AG09319 (cell line): Measurements from ENCODE around the gene PPP2CA.
"Not testable (repeated sequence)": the region's sequence is repeated elsewhere in the genome, so short reads cannot be mapped to it uniquely, and the experiment has no call there.

ENCODE experiments used
- DNase-seq: peaks from one replicate; pipeline ENCODE4 v3.0.0-alpha.2; 2010; ENCODE audit warnings: low read depth; ENCODE audit errors: extremely low read depth
- TF ChIP-seq, protein P1 (sequence below): IDR thresholded peaks from 2 replicates; pipeline ENCODE4 v1.5.1; 2011; ENCODE audit warnings: low read depth, mild to moderate bottlenecking, inconsistent platforms, low read length, moderate library complexity

The PPP2CA gene

DNA sequence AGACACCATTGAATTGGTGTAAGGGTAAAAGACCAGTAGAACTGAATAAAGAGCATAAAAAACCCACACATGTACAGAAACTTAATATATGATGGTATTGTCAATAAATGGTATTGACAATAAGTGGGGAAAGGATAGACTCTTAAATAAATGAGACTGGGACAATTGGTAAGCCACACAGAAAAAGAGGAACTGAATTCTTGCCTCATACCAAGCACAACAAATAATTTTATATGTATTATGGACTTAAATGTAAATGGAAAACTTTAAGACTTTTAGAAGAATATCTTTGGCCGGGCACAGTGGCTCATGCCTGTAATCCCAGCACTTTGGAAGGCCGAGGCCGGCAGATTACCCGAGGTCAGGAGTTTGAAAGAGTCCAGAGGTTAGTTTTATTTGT lies 37.9 kb upstream of the PPP2CA start:
- no peak for DNase-seq
- TF ChIP-seq, protein P1, sequence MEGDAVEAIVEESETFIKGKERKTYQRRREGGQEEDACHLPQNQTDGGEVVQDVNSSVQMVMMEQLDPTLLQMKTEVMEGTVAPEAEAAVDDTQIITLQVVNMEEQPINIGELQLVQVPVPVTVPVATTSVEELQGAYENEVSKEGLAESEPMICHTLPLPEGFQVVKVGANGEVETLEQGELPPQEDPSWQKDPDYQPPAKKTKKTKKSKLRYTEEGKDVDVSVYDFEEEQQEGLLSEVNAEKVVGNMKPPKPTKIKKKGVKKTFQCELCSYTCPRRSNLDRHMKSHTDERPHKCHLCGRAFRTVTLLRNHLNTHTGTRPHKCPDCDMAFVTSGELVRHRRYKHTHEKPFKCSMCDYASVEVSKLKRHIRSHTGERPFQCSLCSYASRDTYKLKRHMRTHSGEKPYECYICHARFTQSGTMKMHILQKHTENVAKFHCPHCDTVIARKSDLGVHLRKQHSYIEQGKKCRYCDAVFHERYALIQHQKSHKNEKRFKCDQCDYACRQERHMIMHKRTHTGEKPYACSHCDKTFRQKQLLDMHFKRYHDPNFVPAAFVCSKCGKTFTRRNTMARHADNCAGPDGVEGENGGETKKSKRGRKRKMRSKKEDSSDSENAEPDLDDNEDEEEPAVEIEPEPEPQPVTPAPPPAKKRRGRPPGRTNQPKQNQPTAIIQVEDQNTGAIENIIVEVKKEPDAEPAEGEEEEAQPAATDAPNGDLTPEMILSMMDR: no peak

DNA sequence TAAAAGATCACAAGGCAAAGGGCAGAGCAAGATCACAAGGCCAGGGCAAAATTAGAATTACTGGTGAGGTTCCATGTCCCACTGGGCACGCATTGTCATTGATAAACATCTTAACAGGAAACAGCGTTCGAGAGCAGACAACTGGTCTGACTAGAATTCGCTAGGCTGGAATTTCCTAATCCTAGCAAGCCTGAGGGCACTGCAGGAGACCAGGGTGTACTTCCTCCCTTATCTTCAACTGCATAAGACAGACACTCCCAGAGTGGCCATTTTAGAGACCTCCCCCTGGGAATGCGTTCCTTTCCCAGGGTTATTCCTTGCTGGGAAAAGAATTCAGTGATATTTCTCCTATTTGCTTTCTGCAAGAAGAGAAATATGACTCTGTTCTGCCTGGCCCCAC lies 36.8 kb upstream of the PPP2CA start:
- not testable (repeated sequence) for DNase-seq

DNA sequence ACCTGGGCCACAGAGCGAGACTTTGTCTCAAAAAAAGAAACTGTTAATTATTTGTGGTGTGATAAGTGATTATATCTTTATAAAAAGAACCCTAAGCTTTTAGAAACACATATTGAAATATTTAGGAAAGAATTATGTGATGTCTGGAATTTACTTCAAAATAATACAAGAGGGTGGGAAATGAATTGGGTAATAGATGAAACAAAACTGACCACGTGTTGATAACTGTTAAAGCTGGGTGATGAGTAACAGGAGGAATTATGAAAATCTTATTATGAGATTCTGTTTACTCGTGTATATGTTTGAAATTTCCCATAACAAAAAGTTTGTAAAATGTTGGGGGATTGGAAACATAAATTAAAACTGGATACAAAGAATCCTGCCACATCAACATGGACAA lies 33.0 kb upstream of the PPP2CA start:
- TF ChIP-seq, protein P1: no peak
- no peak for DNase-seq

DNA sequence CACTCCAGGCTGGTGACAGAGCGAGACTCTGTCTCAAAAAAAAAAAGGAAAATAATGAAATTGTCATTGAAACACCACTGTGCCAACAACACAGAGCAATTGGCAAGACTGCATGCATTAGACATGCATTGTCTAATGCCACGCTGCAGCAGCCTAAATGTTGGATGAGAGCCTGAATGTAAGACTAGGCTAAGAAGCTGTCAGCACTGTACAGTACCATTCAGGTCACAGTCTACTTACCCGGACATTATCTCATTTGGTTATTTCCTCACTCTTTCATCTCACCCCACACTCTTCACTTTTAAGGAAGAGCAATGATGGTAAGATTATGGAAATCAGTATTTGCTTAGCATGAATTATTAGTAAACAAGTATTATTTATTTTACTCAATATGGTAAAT lies 31.3 kb upstream of the PPP2CA start:
- TF ChIP-seq, protein P1: no peak
- no peak for DNase-seq

DNA sequence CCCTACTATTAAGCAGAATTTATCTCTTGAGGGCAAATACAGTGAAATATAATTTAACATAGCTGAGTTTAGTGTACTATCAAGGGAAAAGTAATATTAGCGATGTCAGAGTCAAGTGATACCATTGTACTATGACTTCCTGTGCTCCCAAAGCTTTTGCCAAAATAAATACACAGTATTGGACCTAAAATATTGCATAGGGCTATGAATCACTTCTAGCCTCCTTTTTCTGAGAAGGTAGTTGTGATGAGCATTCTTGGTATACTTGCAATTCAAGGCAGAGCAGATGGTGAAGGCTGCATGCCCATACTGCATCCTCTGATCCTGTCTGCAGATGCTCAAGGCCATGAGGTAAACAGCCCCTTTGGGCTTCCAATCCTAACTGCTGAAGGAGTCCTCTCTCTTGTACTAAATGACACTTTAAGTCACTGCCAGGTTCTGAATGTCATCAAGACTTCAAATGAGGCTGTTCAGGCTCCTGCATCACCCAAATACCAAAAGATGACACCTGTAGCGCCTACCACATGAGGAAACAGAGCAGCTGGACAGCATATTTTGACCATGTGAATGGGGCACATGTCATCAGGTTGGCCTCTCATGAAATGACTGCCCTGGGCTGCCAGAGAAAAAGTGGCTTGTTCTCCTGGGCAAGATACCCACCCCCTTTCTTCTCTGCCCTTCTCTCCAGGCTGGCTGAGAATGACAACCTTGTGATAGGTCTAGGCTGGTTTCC lies 29.7 kb upstream of the PPP2CA start:
- TF ChIP-seq, protein P1: no peak
- no peak for DNase-seq

DNA sequence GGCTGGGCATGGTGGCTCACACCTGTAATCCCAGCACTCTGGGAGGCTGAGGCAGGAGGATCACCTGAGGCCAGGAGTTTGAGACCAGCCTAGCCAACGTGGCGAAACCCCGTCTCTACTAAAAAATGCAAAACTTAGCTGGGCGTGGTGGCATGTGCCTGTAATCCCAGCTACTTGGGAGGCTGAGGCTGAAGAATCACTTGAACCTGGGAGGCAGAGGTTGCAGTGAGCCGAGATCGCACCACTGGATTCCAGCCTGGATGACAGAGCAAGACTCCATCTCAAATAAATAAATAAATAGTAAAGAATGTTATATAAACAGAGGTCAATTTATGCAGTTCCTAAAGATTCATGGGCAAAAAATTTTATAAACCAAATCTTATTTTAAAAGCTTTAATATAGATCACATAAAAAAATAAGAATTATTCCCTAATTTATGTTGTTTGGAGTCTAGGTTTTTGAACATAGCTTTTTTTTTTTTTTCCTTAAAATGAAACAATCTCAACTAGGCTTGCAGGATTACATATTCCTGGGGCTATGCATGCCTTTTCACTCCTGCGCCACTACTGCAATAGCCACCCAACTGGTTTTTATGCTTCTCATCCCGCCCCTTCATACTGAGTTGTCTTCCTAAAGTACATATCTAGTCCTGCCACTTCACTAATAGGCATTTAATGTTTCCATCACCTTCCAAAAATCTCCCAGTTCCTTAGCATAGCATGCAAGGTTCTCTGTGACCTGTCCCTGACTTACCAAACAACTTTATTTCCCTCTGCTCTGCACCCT lies 27.7 kb upstream of the PPP2CA start:
- not testable (repeated sequence) for DNase-seq

DNA sequence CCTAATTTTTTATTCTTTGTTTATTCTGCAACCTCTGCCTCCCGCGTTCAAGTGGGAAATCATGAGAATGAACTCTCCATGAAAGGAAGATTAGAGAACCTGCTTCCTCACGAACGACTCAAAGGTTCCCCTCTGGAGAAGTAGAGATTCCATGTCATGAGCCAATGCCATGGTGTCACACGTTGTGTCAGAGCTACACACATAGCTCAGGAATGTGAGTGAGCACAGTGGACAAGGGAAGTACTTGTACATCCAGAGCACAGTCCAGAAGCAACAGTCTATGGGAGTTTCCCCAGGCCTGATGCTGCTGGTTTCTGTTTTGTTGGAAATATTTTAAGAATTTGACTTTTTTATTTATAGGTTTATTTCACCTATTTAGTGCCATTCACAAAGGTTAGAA lies 26.8 kb upstream of the PPP2CA start:
- TF ChIP-seq, protein P1: no peak

DNA sequence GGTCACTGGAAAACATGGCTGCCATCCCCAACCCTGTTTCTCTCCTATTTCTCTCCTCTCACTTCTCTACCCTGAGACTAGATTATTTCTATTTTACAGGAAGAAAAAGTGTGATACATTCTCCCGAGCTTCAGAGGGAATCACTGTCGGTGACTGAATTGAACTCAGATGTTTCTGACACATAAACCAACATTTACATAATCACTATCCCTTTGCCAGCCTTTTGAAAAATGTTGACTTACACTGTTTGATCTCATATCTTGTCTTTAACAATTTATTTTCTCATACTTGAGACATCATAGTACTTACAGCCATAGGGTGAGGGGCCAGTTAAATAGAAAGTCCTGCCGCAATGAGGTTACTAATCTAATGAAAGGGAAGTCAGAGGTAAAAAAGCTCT lies 25.1 kb upstream of the PPP2CA start:
- no peak for DNase-seq
- TF ChIP-seq, protein P1: no peak

More for the DNA sequence above, 26.8 kb upstream of the PPP2CA start:
- no peak for DNase-seq
